ENCODE results near the gene ACLY.

ACLY gene

DNA sequence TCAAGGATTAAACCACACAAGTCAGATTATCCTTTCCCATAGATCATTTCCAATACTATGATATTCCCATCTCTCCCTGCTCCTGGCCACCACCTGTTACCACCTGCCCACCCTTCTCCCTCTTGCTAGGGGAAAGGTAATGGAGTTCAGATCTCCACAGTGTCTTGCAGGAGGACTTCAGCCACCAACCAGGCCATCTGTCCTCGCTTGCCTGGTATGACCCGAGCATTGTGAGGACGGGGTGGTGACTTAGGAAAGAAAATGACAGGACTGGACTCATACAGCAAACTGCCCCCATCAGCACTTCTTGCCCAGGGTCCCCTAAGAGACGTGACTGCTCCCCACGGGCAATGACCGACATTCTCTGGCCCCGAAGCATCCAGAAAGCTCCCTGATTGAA is 95.2 kb downstream of the ACLY start:
- no peak for DNase-seq

DNA sequence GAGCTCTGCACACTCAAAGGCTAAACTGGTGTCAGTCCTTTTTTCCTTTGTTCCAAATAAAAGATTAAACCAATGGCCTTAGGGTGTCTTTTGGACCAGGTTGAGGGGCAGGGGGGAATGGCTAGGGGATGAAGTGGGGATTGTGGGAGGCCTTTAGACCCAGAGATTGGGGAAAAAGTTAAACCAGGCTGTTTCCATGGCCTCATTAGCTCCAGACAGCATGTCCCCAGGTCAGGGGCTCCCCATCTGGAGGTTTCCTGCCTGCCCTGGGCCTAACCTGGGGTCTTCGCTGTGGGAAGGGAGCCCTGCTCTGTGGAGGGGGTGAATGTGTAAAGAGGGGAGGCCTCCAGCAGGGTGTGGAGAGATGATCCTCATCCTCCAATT is 95.6 kb downstream of the ACLY start:
- DNase-seq = no peak

DNA sequence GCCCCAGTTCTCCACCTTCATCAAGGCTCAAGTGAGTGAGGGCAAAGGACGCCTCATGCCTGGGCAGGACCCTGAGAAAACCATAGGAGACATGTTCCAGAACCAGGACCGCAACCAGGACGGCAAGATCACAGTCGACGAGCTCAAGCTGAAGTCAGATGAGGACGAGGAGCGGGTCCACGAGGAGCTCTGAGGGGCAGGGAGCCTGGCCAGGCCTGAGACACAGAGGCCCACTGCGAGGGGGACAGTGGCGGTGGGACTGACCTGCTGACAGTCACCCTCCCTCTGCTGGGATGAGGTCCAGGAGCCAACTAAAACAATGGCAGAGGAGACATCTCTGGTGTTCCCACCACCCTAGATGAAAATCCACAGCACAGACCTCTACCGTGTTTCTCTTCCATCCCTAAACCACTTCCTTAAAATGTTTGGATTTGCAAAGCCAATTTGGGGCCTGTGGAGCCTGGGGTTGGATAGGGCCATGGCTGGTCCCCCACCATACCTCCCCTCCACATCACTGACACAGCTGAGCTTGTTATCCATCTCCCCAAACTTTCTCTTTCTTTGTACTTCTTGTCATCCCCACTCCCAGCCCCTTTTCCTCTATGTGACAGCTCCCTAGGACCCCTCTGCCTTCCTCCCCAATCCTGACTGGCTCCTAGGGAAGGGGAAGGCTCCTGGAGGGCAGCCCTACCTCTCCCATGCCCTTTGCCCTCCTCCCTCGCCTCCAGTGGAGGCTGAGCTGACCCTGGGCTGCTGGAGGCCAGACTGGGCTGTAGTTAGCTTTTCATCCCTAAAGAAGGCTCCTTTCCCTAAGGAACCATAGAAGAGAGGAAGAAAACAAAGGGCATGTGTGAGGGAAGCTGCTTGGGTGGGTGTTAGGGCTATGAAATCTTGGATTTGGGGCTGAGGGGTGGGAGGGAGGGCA is 96.3 kb downstream of the ACLY start:
- no peak for DNase-seq

DNA sequence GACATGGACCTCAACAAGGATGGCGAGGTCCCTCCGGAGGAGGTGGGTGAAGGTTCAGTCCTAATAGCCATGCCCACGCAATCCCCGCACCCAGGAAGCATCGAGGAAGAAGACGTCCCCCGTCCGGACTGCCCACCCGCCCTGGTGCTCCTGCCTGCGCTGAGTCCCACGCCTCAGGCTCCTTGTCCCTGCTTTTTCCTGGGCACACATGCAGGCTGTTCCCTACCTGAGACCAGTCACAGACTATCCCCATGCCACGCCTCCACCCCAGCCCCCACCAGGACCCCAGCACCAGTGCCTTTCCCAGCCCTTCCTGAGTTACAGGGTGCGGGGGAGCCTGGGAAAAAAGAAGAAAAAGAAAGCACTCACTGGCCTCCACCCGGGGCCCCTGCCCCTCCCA is 97.0 kb downstream of the ACLY start:
- DNase-seq = no peak

DNA sequence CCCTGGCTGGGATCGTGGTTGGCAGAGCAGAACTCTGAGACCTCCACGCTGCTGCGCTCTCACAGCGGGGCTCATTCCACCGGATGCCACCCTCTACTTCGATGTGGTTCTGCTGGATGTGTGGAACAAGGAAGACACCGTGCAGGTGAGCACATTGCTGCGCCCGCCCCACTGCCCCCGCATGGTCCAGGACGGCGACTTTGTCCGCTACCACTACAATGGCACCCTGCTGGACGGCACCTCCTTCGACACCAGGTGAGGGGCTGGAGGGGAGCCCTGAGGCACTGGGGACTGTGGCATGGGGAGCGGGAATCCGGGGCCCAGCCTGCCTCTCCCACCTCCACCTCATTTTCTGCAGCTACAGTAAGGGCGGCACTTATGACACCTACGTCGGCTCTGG is 100.7 kb downstream of the ACLY start:
- DNase-seq = no peak

Data from fibroblast of skin of right biceps (primary cell).